Measurements from ENCODE around the gene C12orf60.

Gene C12orf60

DNA sequence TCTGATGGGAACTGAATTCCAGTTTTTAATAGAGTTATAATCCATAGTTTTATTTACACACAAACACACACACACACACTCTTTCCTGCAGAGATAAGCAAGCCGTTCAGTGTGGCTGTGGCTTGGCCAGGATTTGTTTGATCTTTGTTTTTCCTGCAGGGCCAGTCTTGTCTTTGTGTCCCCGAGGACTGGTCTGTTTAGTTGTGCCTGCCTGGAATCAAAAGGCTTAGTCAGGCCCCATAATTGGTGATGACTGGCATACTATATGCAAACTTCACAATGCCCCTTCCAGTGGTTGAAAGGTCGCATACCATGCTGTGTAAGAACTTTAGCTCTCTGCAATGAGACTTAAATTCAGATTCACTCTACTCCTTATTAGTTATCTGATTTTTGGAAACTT is 26.2 kb upstream of the C12orf60 start:
- no peak for DNase-seq

DNA sequence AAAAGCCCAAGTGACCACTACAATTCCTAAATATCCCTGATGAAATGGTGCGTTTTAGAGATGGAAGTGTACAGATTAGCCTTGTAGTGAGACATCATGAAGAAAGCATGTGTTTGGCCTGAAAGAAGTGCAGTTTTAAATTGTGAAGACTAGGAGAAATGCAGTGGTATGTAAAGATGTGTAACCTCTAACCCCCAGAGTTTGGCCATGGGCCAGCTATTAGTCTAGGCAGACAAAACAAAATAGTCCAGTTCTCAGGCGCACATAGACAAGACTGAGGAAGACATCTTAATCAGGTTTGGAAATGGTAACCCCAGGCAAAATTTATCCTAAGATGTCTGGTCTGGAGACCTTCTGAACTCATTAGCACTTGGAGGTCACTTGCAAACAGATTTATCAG is 23.6 kb upstream of the C12orf60 start:
- DNase-seq, result no peak

GRCh38 chr12:14780859-14781258 is 22.6 kb upstream of the C12orf60 start:
- DNase-seq, result no peak

GRCh38 chr12:14781563-14781962 is 21.9 kb upstream of the C12orf60 start:
- no peak for DNase-seq

DNA sequence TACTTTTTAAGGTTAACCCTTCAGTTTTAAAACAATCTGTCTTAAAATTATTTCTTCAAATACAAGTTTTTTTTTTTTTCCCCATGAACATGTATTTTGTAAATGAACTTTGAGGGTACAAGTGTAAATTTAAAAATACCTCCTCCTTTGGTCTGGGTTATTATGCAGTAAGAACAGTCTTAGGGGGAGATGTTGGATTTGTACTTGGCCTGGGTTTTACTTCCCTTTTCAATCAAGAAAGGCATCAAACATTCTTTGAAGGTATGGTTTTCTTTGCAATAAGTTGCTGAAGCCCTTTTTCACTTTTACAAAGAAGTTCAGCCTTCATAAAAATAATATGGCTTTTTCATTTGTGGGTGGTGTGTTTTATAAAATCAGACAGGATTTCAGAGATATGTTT is 20.7 kb upstream of the C12orf60 start:
- DNase-seq, result no peak

- no peak for DNase-seq
Observed at GRCh38 chr12:14784471-14784870, 19.0 kb upstream of the C12orf60 start.

DNA sequence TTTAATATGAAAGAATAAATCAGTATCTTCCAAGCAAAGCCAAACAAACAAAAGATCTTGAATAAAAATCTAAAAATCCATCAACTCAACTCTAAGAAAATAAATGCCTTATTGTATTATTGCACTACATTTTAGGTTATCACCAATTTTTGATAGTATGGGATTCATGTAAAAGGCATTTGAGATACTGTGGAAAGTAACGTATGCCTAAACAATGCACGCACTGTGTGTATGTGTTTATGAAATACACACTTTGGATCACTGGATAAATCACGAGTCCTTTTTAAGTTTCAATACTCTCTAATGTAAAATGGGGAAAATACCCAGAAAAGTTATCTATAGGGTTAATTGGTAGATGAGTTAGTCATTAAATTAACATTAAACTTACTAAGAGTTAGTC is 17.9 kb upstream of the C12orf60 start:
- DNase-seq, result no peak

- no peak for DNase-seq
Observed at GRCh38 chr12:14795028-14795448, 8.4 kb upstream of the C12orf60 start.

DNA sequence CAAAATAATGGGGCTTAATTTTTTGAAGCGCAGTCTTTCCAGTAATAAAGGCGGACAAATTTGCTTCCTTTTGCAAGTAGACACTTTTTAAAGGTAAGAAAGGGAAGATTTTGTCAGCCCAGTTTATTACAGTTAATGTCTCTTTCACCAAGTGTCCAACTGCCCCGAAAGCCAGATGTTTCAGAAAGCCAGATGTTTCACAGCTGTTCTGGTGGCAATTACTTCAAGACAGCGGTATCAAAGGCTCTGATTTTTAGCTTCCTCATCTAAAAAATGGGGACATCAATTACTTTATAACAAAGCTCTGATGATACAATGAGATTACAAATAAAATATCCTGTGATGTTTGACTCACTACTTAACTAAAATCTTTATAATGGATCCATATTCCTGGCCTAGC is 1.2 kb upstream of the C12orf60 start:
- DNase-seq, result no peak

DNA sequence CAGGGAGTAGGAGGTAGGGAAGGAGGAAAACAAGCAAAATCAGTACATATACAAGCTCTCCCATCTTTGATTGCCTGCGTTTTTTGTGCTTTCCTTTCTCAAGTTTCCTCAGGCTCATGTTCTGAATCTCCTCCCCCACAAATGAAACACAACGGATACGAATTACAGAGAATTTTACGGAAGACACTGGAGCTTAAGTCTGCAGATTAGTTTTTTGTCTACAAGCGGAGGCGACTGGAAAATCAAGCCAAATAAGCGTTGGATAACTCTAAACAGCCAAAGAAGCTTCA is 804 bp upstream of the C12orf60 start:
- no peak for DNase-seq

GRCh38 chr12:14803830-14804160 is 325 bp downstream of the C12orf60 start:
- no peak for DNase-seq

- DNase-seq, result no peak
Observed at GRCh38 chr12:14810167-14810952, 6.9 kb downstream of the C12orf60 start.

DNA sequence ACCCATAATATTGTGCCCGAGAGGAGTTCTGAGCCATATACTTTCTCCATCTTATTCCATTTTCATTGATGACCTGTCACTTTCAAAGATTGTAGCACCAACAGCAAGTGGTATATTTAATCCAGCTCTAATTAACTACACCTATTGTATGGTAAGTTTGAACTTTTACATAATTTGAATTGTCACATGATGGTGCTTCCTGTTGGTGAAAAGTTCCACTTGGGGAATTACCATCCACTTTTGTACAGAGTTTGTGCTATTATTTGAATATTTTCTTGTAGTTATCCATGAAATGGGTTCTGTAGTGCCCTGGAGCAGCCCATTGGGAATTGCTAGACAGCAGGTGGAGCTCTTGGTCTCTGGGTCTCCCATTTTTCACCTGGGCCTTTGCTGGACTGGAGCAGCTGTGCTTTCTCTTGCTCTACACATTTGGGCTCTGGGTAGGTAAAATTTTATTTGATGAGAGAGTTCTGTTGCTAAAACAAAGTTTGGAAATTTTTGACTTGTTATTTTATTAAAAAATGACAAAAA is 7.5 kb downstream of the C12orf60 start:
- no peak for DNase-seq

DNA sequence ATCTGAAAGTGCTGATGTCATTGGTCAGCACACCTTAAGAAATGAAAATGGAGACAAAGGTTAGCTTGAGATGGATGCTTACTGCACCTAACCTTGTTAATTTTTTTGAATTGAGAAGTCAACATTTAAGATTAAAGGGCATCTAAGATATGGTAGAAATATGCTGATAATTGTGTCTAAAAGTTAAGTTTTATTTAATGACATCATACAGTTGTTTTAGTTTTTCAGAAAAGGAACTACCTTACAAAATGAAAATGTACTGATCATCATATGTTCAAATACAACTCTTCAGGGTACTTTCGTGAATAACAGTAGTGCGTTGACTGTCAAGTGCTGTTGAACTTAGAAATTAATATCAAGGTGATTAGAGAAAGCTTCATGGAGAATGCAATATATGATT is 8.0 kb downstream of the C12orf60 start:
- DNase-seq, result no peak

DNA sequence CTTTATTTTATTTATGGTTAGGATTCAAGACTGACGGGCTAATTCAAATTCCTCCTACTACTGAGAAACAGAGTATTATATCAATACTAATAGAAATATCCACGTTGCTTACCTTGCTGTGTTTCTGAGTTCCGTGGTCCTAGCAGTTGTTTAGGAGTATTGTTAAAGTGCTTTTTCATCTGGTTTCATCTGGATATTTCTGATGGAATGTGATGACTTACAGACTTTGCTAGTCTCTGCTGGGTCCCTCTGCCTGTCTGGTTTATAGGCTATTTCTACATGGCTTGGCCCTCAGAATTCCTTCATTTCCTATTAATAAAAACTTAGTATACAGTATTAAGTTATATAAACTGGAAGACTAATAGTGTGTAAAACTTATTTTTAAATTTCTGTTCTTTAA is 10.5 kb downstream of the C12orf60 start, which contains the start of gene SMCO3:
Gene SMCO3 (minus strand): TSS at position 169 of the 400 bp plus-strand sequence. CDS start 7,502 bp downstream, outside the sequence.
- no peak for DNase-seq

GRCh38 chr12:14824012-14824634 is 20.7 kb downstream of the C12orf60 start:
- DNase-seq, result no peak

DNA sequence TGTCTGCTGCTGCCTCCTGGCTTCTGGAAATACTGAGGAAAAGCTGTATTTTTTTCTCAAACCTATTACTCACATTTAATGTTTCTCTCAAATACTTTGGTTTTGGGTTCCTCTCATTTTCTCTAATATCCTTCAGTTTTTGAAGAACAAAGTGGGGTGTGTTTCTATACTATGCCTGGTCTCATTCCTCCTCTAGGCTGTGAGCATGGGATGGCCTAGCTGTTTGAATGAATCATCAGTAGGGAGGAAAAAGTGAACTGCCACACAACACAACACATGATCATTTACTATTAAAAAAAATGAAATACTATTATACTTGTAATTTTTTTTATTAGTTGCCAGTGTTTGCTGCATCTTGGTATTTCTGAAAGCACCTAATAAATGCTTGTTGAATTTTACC is 21.8 kb downstream of the C12orf60 start:
- no peak for DNase-seq

- no peak for DNase-seq
Observed at GRCh38 chr12:14826491-14826890, 23.0 kb downstream of the C12orf60 start.

- DNase-seq, result no peak
Observed at GRCh38 chr12:14827043-14827442, 23.6 kb downstream of the C12orf60 start.

DNA sequence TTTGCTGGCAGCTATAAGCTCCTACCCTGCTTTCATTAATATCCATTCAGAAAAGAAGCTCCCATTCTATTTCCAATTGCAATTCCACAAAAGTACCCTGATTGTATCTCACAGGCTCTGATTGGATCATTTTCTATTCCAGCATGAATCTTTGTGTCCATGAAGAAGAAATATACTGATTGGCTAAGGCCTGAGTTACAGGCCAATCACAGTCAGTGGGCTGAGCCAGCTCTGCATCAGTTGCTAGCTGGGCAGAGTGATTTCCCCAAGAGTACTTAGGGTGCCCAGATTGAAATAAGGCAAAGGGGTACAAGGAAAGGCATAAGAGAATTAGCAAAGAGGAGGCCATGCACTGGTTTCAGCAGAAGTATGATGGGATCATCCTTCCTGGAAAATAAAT is 25.4 kb downstream of the C12orf60 start:
- no peak for DNase-seq

DNA sequence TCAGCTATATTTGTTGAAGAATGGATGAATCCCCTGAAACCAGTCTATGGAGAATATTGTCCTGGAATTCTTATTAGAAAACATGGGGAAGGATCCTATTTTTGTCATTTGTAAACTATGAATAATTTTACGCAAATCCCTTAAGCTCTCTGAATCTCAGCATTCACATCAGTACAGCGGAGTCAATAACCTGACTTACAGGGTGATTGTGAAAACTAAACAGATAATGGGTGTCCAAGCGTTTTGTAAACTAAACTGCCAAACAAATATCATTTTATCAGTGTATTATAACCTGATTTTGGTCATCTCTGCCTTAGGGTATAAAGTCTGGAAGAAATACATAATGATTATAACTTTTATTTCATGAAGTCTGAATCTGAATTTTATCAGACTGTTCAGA is 29.9 kb downstream of the C12orf60 start:
- DNase-seq, result no peak

GRCh38 chr12:14833952-14834351 is 30.5 kb downstream of the C12orf60 start:
- no peak for DNase-seq

DNA sequence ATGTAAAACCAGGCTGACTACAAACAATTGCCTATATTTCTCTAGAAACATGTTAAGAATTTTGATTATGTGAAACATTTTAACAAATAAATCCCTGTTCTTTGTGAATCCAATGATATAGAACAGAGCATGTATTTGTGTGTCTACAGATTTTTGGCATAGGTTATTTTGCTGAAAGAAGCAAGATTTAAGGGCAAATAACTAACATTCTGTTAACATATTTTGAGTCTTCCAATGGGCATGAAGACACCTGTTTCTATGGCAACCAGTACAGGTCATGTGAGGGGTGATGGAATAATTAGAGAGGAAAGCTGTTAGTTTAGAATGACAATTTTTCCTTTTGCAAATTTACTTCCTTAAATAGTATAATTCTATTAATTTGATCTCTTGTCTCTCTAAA is 31.0 kb downstream of the C12orf60 start:
- DNase-seq, result no peak

DNA sequence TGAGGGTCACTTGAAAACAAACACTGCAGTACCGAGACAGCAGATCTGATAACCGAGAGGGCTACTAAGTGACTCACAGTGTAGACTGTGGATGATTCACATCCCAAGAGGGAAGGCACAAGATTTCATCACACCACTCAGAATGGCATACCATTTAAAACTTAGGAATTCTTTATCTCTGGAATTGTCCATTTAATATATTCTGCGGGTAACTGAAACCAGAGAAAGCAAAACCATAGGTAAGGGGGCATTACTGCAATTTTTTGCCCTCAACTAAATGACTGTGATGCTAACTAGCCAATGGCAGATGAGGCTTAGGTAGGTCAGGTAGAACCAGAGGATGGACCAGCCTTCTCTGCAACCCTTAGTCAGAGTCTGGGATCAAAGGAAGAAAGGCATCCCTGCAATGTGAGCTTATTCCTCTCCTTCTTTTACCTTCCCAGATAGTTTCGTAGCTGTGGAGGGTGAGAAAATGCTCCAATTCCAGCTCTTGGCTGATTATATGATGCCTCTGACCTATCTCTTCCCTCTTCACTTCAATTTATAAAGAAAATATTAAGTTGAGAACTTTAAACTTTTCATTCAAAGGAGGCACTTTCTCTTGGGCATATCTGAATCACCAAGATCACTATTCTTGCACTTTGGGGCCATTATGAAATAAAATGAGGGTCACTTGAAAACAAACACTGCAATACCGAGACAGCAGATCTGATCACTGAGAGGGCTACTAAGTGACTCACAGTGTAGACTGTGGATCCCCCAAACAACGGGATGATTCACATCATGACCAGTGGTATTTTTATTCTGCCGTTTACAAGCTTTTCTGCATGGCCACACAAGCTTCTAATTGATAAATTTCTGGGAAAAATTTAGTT is 33.1 kb downstream of the C12orf60 start:
- no peak for DNase-seq
